HL-60 (cell line): ENCODE measurements around the gene NKX6-2.

Experiments
- DNase-seq, 2 experiments: peaks; one replicate each; pipeline ENCODE4 v3.0.0-alpha.2; 2010 to 2020; ENCODE audit warnings: low read depth in 1 of 2, low spot score in 1 of 2
- H3K27ac ChIP-seq: fragments of 250-450 bp; sonication (Bioruptor Pico); replicated peaks from 2 replicates; pipeline ENCODE4 v1.5.1; 2020; ENCODE audit warnings: mild to moderate bottlenecking, moderate library complexity
- H3K27me3 ChIP-seq: fragments of 250-450 bp; sonication (Bioruptor Pico); 2 replicates; pipeline ENCODE4 v1.5.1; 2021; ENCODE audit warnings: mild to moderate bottlenecking, moderate library complexity; ENCODE audit not compliant: insufficient read depth, poor library complexity, severe bottlenecking
- H3K4me3 ChIP-seq: replicated peaks from 2 replicates; pipeline ENCODE4 v1.5.1; 2011; ENCODE audit warnings: mild to moderate bottlenecking, control low read depth, low read length; ENCODE audit not compliant: insufficient read depth
- CTCF ChIP-seq: IDR thresholded peaks from one replicate; pipeline ENCODE4 v1.5.1; 2011; ENCODE audit warnings: low read length, control low read depth, inconsistent platforms; ENCODE audit not compliant: insufficient read depth
- GABPA ChIP-seq: IDR thresholded peaks from 2 replicates; pipeline ENCODE4 v1.6.1; 2012; ENCODE audit warnings: low read depth
- POLR2AphosphoS5 ChIP-seq: IDR thresholded peaks from 2 replicates; pipeline ENCODE4 v1.6.1; 2012; ENCODE audit warnings: low read depth
- SPI1 ChIP-seq: IDR thresholded peaks from 2 replicates; pipeline ENCODE4 v1.6.1; 2012; ENCODE audit warnings: low read depth, mild to moderate bottlenecking, borderline replicate concordance
- TF ChIP-seq, protein P1 (sequence below): IDR thresholded peaks from 2 replicates; pipeline ENCODE4 v1.6.1; 2012; ENCODE audit warnings: low read depth; ENCODE audit not compliant: insufficient replicate concordance

The NKX6-2 gene

GRCh38 chr10:132788180-132788830 is 2.4 kb upstream of the NKX6-2 start:
- TF ChIP-seq GABPA (no peak), SPI1 (no peak), CTCF (no peak), POLR2AphosphoS5 (no peak)
- TF ChIP-seq, protein P1, sequence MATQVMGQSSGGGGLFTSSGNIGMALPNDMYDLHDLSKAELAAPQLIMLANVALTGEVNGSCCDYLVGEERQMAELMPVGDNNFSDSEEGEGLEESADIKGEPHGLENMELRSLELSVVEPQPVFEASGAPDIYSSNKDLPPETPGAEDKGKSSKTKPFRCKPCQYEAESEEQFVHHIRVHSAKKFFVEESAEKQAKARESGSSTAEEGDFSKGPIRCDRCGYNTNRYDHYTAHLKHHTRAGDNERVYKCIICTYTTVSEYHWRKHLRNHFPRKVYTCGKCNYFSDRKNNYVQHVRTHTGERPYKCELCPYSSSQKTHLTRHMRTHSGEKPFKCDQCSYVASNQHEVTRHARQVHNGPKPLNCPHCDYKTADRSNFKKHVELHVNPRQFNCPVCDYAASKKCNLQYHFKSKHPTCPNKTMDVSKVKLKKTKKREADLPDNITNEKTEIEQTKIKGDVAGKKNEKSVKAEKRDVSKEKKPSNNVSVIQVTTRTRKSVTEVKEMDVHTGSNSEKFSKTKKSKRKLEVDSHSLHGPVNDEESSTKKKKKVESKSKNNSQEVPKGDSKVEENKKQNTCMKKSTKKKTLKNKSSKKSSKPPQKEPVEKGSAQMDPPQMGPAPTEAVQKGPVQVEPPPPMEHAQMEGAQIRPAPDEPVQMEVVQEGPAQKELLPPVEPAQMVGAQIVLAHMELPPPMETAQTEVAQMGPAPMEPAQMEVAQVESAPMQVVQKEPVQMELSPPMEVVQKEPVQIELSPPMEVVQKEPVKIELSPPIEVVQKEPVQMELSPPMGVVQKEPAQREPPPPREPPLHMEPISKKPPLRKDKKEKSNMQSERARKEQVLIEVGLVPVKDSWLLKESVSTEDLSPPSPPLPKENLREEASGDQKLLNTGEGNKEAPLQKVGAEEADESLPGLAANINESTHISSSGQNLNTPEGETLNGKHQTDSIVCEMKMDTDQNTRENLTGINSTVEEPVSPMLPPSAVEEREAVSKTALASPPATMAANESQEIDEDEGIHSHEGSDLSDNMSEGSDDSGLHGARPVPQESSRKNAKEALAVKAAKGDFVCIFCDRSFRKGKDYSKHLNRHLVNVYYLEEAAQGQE: no peak
- no peak for DNase-seq
- Histone ChIP-seq H3K27ac (no peak overlapping the region), H3K27me3 (peaks cover 60% of the 10 kb centered on the region), H3K4me3 (no peak overlapping the region)

DNA sequence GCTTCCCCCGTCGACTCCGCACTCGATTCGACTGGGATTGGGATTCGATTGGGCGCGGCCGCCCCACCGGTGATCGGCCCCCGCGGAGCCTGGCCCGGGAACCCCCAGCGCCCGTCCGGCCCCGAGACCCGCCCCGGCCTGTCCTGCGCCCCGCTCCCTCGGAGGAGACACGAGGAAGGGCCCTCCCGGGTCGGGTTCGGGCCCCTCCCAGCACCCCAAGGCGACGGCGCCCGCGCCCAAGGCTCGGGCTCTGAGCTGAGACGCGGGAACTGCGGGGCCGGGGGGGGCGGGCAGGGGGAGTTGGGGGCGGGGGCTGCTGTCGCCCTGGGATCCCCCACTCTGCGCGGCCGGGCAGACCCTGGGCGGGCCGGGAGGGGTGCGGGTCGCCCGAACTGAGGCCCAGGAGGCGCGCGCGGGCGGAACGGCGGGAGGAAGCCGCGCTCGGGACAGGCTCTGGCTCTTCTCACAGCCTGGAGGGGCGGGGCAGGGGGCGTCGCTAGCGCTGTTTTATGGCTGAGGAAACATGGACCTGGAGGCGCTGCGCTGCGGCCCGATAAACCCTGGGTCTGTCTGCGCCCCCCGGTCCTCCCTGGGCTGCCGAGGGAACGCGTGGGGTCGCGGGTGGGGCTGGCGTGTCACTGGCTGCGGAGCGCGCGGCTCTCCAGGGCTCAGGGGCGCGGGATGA is 1.7 kb upstream of the NKX6-2 start:
- Histone ChIP-seq H3K27ac (no peak overlapping the region), H3K27me3 (peaks cover 60% of the 10 kb centered on the region), H3K4me3 (no peak overlapping the region)
- no peak for DNase-seq
- no peak for TF ChIP-seq GABPA
- TF ChIP-seq POLR2AphosphoS5: no peak
- TF ChIP-seq CTCF: no peak

GRCh38 chr10:132786884-132787494 is 1.0 kb upstream of the NKX6-2 start:
- TF ChIP-seq GABPA: no peak
- TF ChIP-seq, protein P1: no peak
- TF ChIP-seq POLR2AphosphoS5: no peak
- no peak for TF ChIP-seq CTCF
- no peak for TF ChIP-seq SPI1
- peaks cover 60% of the 10 kb centered on the region for H3K27me3 ChIP-seq
- DNase-seq: no peak
- no peak overlapping the region for H3K4me3 ChIP-seq
- no peak overlapping the region for H3K27ac ChIP-seq
